GM12864 (cell line): ENCODE data around the gene SLC30A3.

Experiments used
- DNase-seq: peaks from one replicate; pipeline ENCODE4 v3.0.0-alpha.2; 2011; ENCODE audit warnings: low read depth
- H3K4me3 ChIP-seq: 2 replicates; pipeline ENCODE4 v1.5.1; 2011; ENCODE audit warnings: mild to moderate bottlenecking, low read depth, low read length, control low read depth
- TF ChIP-seq, protein P1 (sequence below): IDR thresholded peaks from 2 replicates; pipeline ENCODE4 v1.5.1; 2011; ENCODE audit warnings: low read depth, mild to moderate bottlenecking, moderate library complexity, low read length, control low read depth, inconsistent platforms; ENCODE audit errors: missing control alignments

SLC30A3 gene

DNA sequence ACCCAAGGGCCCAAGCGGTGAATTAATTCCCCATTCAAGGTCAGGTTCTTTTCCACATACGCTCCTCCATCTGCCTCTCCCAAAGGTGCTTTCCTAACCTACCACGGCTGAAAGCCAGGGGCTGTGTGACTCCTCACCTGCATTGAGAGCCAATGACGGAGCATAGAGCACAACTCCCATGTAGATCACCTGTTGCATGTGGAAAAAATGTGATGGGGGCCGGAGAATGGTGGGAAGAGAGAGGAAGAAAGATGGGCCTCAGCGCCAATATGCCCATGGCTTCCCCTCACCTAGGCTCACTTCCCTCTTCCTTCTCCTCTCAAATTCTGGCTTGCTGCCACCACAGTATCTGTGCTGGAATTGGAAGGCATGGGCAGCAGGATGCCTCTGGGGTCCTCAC, 56.5 kb downstream of the SLC30A3 start:
- TF ChIP-seq, protein P1, sequence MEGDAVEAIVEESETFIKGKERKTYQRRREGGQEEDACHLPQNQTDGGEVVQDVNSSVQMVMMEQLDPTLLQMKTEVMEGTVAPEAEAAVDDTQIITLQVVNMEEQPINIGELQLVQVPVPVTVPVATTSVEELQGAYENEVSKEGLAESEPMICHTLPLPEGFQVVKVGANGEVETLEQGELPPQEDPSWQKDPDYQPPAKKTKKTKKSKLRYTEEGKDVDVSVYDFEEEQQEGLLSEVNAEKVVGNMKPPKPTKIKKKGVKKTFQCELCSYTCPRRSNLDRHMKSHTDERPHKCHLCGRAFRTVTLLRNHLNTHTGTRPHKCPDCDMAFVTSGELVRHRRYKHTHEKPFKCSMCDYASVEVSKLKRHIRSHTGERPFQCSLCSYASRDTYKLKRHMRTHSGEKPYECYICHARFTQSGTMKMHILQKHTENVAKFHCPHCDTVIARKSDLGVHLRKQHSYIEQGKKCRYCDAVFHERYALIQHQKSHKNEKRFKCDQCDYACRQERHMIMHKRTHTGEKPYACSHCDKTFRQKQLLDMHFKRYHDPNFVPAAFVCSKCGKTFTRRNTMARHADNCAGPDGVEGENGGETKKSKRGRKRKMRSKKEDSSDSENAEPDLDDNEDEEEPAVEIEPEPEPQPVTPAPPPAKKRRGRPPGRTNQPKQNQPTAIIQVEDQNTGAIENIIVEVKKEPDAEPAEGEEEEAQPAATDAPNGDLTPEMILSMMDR: no peak
- DNase-seq: no peak
- H3K4me3 ChIP-seq: no peak overlapping the region

DNA sequence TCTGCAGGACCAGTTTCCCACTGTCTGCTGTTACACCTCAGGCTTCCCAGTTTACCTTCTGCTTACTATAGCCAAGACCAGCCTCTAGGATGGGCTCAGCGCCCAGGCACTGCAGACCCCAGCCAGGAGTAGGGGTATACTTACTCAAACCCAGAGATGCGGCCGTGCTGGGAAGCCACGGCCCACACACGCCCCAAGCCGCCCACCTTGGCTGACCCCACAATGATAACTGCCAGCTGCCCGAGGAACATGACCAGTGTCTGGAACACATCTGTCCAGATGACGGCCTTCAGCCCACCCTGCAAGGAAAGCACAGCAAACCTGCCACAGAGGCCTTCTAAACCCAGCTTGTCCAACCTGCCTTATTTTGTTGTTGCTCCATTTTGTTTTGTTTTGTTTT, 57.6 kb downstream of the SLC30A3 start:
- TF ChIP-seq, protein P1: no peak
- H3K4me3 ChIP-seq: no peak overlapping the region
- DNase-seq: no peak

DNA sequence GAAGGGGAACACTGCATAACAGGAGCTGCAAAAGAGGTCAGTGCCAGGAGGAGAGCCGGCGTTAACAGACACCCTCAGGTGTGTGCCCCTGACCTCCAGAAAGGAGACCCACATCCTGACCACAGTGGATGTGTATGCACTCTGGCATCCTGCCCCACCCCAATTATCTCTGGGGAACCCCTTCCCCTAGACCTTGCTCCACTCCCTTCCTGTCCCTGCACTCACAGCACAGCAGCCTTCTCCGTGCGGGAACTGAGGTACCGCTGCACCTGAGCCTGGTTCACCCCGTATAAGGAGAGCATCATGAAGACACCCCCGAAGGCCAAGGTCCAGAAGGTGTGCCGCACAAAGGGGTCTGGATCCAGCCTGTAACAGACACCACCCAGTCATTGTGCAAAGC, 58.3 kb downstream of the SLC30A3 start:
- TF ChIP-seq, protein P1: no peak
- DNase-seq: no peak
- no peak overlapping the region for H3K4me3 ChIP-seq

DNA sequence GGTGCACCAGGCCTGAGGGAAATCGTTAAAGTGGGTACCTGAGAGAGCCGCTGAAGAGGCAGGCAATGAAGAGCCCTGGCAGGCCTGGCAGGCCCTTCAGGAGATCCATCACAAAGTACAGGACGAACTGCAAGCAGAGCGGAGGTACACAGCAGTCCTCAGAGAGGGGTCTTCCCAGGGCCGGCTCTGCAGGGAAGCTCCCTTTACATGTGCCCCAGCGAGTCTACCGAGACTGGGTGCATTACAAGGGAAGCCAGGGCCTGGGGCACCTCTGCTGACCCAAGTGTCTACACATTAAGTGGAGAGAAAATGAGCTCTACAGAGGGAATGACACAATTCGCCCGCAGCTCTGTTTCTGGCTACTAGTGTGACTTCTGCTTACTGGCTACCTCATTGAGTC, 59.1 kb downstream of the SLC30A3 start:
- DNase-seq: no peak
- H3K4me3 ChIP-seq: no peak overlapping the region
- TF ChIP-seq, protein P1: no peak
